ENCODE measurements around the gene NANOS1.

Gene NANOS1

DNA sequence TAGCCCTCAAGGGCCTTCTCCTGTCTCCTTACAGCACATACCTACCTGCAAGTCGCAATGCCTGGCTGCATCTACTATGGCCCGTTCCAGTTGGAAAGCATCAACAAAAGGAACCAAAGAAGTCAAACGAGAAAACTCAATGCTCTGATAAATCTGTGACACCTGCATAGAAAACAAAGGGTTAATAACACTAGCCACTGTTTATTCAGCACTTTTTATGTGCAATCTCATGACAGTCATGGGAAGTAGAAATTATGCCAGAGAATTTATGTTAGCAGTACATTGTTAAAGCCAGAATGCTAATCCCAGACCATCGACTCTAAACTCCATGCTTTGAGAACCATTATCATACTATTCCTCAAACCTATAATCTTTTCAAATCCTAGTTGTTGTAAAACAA lies 30.0 kb downstream of the NANOS1 start:
- H3K79me2 ChIP-seq (ENCODE audit: insufficient read depth, low read depth): peaks cover 93% of the 10 kb centered on the region
- H3K27me3 ChIP-seq (ENCODE audit: insufficient read depth, low read depth): no peaks in the 10 kb centered on the region
- H3K4me2 ChIP-seq: no peak overlapping the region
- H3K27ac ChIP-seq: no peak overlapping the region
- no peak overlapping the region for H2AFZ ChIP-seq (ENCODE audit: low read depth)
- H3K36me3 ChIP-seq (ENCODE audit: insufficient read depth): peaks cover 51% of the 10 kb centered on the region; the same call in 1 of the 2 replicates
- no peak overlapping the region for H3K9ac ChIP-seq
- peaks cover 13% of the 10 kb centered on the region; the same call in 1 of the 2 replicates for H4K20me1 ChIP-seq (ENCODE audit: insufficient read depth)
- H3K4me1 ChIP-seq (ENCODE audit: low read depth, poor library complexity, severe bottlenecking): no peaks in the 10 kb centered on the region
- TF ChIP-seq, protein P1, sequence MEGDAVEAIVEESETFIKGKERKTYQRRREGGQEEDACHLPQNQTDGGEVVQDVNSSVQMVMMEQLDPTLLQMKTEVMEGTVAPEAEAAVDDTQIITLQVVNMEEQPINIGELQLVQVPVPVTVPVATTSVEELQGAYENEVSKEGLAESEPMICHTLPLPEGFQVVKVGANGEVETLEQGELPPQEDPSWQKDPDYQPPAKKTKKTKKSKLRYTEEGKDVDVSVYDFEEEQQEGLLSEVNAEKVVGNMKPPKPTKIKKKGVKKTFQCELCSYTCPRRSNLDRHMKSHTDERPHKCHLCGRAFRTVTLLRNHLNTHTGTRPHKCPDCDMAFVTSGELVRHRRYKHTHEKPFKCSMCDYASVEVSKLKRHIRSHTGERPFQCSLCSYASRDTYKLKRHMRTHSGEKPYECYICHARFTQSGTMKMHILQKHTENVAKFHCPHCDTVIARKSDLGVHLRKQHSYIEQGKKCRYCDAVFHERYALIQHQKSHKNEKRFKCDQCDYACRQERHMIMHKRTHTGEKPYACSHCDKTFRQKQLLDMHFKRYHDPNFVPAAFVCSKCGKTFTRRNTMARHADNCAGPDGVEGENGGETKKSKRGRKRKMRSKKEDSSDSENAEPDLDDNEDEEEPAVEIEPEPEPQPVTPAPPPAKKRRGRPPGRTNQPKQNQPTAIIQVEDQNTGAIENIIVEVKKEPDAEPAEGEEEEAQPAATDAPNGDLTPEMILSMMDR (conservative IDR thresholded peaks at IDR 0.05; ENCODE audit: low read depth, low read length): no peak
- H3K4me3 ChIP-seq (IDR thresholded peaks at IDR 0.05; ENCODE audit: insufficient read depth, low read depth, low read length): no peak overlapping the region

DNA sequence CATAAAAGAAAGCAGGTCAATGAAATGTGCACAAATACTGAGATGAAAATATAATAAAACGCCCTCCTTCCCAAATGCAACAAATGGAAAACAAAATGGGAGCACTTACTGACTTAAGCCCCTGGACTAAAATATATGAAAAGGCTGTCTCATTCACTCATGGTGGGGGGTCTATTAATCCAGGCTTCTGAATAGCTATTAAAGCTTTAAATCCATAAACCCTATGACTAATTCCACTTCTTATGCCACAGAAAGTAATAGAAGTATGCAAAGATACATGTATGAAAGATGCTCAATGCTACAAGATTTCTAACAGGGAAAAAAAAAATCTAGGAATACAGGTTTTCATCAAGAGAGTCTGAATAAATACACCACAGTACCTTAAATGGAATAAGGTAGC lies 30.6 kb downstream of the NANOS1 start:
- peaks cover 13% of the 10 kb centered on the region; the same call in 1 of the 2 replicates for H4K20me1 ChIP-seq (ENCODE audit: insufficient read depth)
- no peaks in the 10 kb centered on the region for H3K27me3 ChIP-seq (ENCODE audit: insufficient read depth, low read depth)
- H3K9ac ChIP-seq: no peak overlapping the region
- H3K4me1 ChIP-seq (ENCODE audit: low read depth, poor library complexity, severe bottlenecking): no peaks in the 10 kb centered on the region
- no peak overlapping the region for H3K4me2 ChIP-seq
- peaks cover 93% of the 10 kb centered on the region for H3K79me2 ChIP-seq (ENCODE audit: insufficient read depth, low read depth)
- TF ChIP-seq, protein P1 (conservative IDR thresholded peaks at IDR 0.05; ENCODE audit: low read depth, low read length): no peak
- H3K27ac ChIP-seq: no peak overlapping the region
- no peak overlapping the region for H2AFZ ChIP-seq (ENCODE audit: low read depth)
- no peak overlapping the region for H3K4me3 ChIP-seq (IDR thresholded peaks at IDR 0.05; ENCODE audit: insufficient read depth, low read depth, low read length)
- H3K36me3 ChIP-seq (ENCODE audit: insufficient read depth): peaks cover 57% of the 10 kb centered on the region; the same call in 1 of the 2 replicates

DNA sequence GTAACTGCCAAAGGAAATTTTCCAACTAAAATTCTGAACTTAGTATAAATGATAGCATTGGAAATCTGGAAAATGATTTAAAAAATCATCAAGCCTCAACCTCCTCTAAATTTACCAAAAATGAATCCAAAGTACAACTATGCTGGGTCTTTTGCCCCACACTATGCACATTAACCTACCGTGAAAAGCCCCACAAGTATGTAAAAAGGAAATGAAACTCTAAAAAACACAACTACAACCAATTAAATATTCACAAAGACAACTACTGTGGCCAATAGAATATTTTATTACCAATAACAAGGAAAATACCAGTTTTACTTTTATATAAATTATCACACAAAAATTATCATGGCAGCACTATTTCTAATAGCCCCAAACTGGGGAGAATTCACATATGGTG lies 31.8 kb downstream of the NANOS1 start:
- peaks cover 96% of the 10 kb centered on the region for H3K79me2 ChIP-seq (ENCODE audit: insufficient read depth, low read depth)
- TF ChIP-seq, protein P1 (conservative IDR thresholded peaks at IDR 0.05; ENCODE audit: low read depth, low read length): no peak
- H3K4me2 ChIP-seq: no peak overlapping the region
- H3K4me3 ChIP-seq (IDR thresholded peaks at IDR 0.05; ENCODE audit: insufficient read depth, low read depth, low read length): no peak overlapping the region
- H3K27ac ChIP-seq: 0 out of 2 replicates have a peak overlapping the region, but pooled peaks have one; percentile 6
- H3K4me1 ChIP-seq (ENCODE audit: low read depth, poor library complexity, severe bottlenecking): no peaks in the 10 kb centered on the region
- peaks cover 13% of the 10 kb centered on the region; the same call in 1 of the 2 replicates for H4K20me1 ChIP-seq (ENCODE audit: insufficient read depth)
- no peak overlapping the region for H3K9ac ChIP-seq
- H2AFZ ChIP-seq (ENCODE audit: low read depth): no peak overlapping the region
- no peaks in the 10 kb centered on the region for H3K27me3 ChIP-seq (ENCODE audit: insufficient read depth, low read depth)
- peaks cover 60% of the 10 kb centered on the region; the same call in 1 of the 2 replicates for H3K36me3 ChIP-seq (ENCODE audit: insufficient read depth)

DNA sequence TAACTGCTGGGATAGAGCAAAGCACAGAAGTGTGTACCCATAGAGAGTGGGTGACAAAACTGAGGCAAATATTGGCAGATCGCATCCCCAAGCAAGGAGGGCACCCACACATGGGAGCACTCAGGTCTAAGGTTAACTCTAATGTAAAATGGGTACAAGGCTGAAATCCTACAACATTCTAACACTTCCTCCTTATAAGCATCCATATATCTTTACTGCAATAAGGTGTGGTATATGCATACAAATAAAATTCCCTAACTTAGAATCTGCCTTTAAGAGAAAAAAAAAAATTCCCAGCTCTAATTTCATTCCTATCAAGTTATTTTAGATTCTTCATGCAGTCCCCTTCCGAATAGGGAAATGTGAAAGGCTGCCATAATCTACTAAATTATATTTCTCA lies 32.4 kb downstream of the NANOS1 start:
- H3K27me3 ChIP-seq (ENCODE audit: insufficient read depth, low read depth): no peaks in the 10 kb centered on the region
- H3K9ac ChIP-seq: no peak overlapping the region
- 0 out of 2 replicates have a peak overlapping the region, but pooled peaks have one; percentile 6 for H3K27ac ChIP-seq
- H3K4me3 ChIP-seq (IDR thresholded peaks at IDR 0.05; ENCODE audit: insufficient read depth, low read depth, low read length): no peak overlapping the region
- no peak overlapping the region for H3K4me2 ChIP-seq
- TF ChIP-seq, protein P1 (conservative IDR thresholded peaks at IDR 0.05; ENCODE audit: low read depth, low read length): no peak
- H2AFZ ChIP-seq (ENCODE audit: low read depth): no peak overlapping the region
- H3K4me1 ChIP-seq (ENCODE audit: low read depth, poor library complexity, severe bottlenecking): no peaks in the 10 kb centered on the region
- H3K36me3 ChIP-seq (ENCODE audit: insufficient read depth): peaks cover 61% of the 10 kb centered on the region
- H3K79me2 ChIP-seq (ENCODE audit: insufficient read depth, low read depth): peaks cover 98% of the 10 kb centered on the region
- H4K20me1 ChIP-seq (ENCODE audit: insufficient read depth): peaks cover 13% of the 10 kb centered on the region; the same call in 1 of the 2 replicates

Measured in KMS-11 (cell line).